Measurements from ENCODE around the gene AQR. TPM values are rescaled to one million over a fixed set of nuclear protein-coding genes. Genes with fewer than 3 reads are reported as not detected.

Gene AQR
- total RNA-seq, 1 experiment from 2014 or later = 62.1 TPM

GRCh38 chr15:34964277-34964676 is 5.3 kb downstream of the AQR start:
- ChIA-PET POLR2A (no interaction called here), CTCF (interaction anchor here (1.0 kb wide), 1 partner anchor 10 kb away, joined by 3 read pairs; no protein-coding TSS in a partner anchor)
- peaks cover 43% of the 10 kb centered on the region for H3K36me3 Mint-ChIP-seq
- H3K9me3 Mint-ChIP-seq = no peaks in the 10 kb centered on the region
- H3K4me3 Mint-ChIP-seq = no peak overlapping the region
- ATAC-seq = no peak
- TF ChIP-seq ZSCAN18 (CRISPR knock-in tag; IDR thresholded peaks at IDR 0.05) = no peak
- TF ChIP-seq ERG (CRISPR knock-in tag; IDR thresholded peaks at IDR 0.05) = no peak
- no peak for DNase-seq (ENCODE audit: low spot score)
- H3K27ac Mint-ChIP-seq = peak overlapping the region; percentile 29; the same call in 1 of the 2 replicates
- H3K4me1 Mint-ChIP-seq = peaks cover 17% of the 10 kb centered on the region
- no peaks in the 10 kb centered on the region for H3K27me3 Mint-ChIP-seq (ENCODE audit: low read depth)

GRCh38 chr15:34953851-34954250 is 15.7 kb downstream of the AQR start:
- H3K27me3 Mint-ChIP-seq (ENCODE audit: low read depth) = no peaks in the 10 kb centered on the region
- H3K4me3 Mint-ChIP-seq = no peak overlapping the region
- no peak for TF ChIP-seq PRDM15 (CRISPR knock-in tag; IDR thresholded peaks at IDR 0.05)
- TF ChIP-seq ESRRA (CRISPR knock-in tag; IDR thresholded peaks at IDR 0.05; ENCODE audit: borderline replicate concordance) = no peak
- no peak for TF ChIP-seq JUN (CRISPR knock-in tag; IDR thresholded peaks at IDR 0.05)
- no peak for TF ChIP-seq MAX (CRISPR knock-in tag; IDR thresholded peaks at IDR 0.05)
- no peak for TF ChIP-seq RORB (CRISPR knock-in tag; IDR thresholded peaks at IDR 0.05)
- no peak for TF ChIP-seq NFE2L1 (CRISPR knock-in tag; IDR thresholded peaks at IDR 0.05)
- TF ChIP-seq E2F4 (CRISPR knock-in tag; IDR thresholded peaks at IDR 0.05; ENCODE audit: borderline replicate concordance, low read depth) = no peak
- no peak for TF ChIP-seq HMGA2 (CRISPR knock-in tag; IDR thresholded peaks at IDR 0.05)
- no peak for TF ChIP-seq TCF7 (CRISPR knock-in tag; IDR thresholded peaks at IDR 0.05; ENCODE audit: low read depth)
- no peak for TF ChIP-seq ATF2 (CRISPR knock-in tag; IDR thresholded peaks at IDR 0.05; ENCODE audit: borderline replicate concordance, low read depth)
- no peak for TF ChIP-seq MXD4 (CRISPR knock-in tag; IDR thresholded peaks at IDR 0.05; ENCODE audit: borderline replicate concordance)
- TF ChIP-seq ZNF281 (CRISPR knock-in tag; IDR thresholded peaks at IDR 0.05) = no peak
- TF ChIP-seq IRF2 (CRISPR knock-in tag; IDR thresholded peaks at IDR 0.05; ENCODE audit: borderline replicate concordance, low read depth) = no peak
- TF ChIP-seq NR2C2 (CRISPR knock-in tag; IDR thresholded peaks at IDR 0.05) = no peak
- no peak for TF ChIP-seq AR (CRISPR knock-in tag; IDR thresholded peaks at IDR 0.05)
- TF ChIP-seq ZMAT4 (CRISPR knock-in tag; IDR thresholded peaks at IDR 0.05) = no peak
- TF ChIP-seq SMAD4 (CRISPR knock-in tag; IDR thresholded peaks at IDR 0.05) = no peak
- H3K36me3 Mint-ChIP-seq = peaks cover 42% of the 10 kb centered on the region
- ChIA-PET CTCF (no interaction called here), POLR2A (no interaction called here)
- H3K9me3 Mint-ChIP-seq = peaks cover 4% of the 10 kb centered on the region
- no peak for ATAC-seq
- no peak for DNase-seq (ENCODE audit: low spot score)
- no peak overlapping the region for H3K27ac Mint-ChIP-seq
- H3K4me1 Mint-ChIP-seq = no peaks in the 10 kb centered on the region

Measured in WTC11 (cell line).